HEK293 (cell line): ENCODE measurements around the gene PLA2G2A.
"Not testable (repeated sequence)": the region's sequence is repeated elsewhere in the genome, so short reads cannot be mapped to it uniquely, and the experiment has no call there.

Experiments used
- CTCF ChIA-PET: fragments of 350-600 bp; formaldehyde crosslinking; extraction: SDS; loops from one replicate; lab custom pipeline; 2021; ENCODE audit warnings: antibody characterized with exemption; lab: Yijun Ruan, JAX
- POLR2A ChIA-PET: fragments of 300-600 bp; formaldehyde crosslinking; extraction: SDS; loops from one replicate; lab custom pipeline; 2020; ENCODE audit warnings: antibody characterized with exemption, inconsistent platforms; lab: Yijun Ruan, JAX
- H3K27ac ChIP-seq: fragments of 200-500 bp; sonication (Bioruptor generic); 2 replicates; pipeline ENCODE4 v1.5.1; 2014; ENCODE audit warnings: low read depth, low read length, control low read depth, inconsistent platforms; ENCODE audit errors: extremely low read depth
- H3K36me3 ChIP-seq, 2 experiments: fragments of 200-500 bp in 1 of 2; sonication (Bioruptor generic) in 1 of 2; 1 replicate in 1 of 2; 2 replicates in 1 of 2; pipeline ENCODE4 v1.5.1; 2014 to 2017; ENCODE audit warnings: inconsistent platforms in 2 of 2, low read length in 2 of 2; ENCODE audit not compliant: control insufficient read depth in 2 of 2, insufficient read depth in 1 of 2
- H3K4me1 ChIP-seq: fragments of 200-500 bp; sonication (Bioruptor generic); 2 replicates; pipeline ENCODE4 v1.5.1; 2014; ENCODE audit warnings: mild to moderate bottlenecking, low read length, inconsistent platforms; ENCODE audit not compliant: control insufficient read depth, insufficient read depth
- H3K4me3 ChIP-seq: 2 replicates; pipeline ENCODE4 v1.5.1; 2011; ENCODE audit warnings: low read depth, mild to moderate bottlenecking, control low read depth, low read length, moderate library complexity
- H3K9me3 ChIP-seq: fragments of 200-500 bp; sonication (Bioruptor generic); 2 replicates; pipeline ENCODE4 v1.5.1; 2014; ENCODE audit warnings: low read depth, low read length, inconsistent platforms; ENCODE audit not compliant: control insufficient read depth, insufficient read depth
- EGR2 ChIP-seq: fragments of 450-650 bp; formaldehyde crosslinking; IDR thresholded peaks from 2 replicates; pipeline ENCODE4 v1.5.1; 2016; ENCODE audit warnings: low read depth, missing biosample characterization, missing genetic modification characterization
- HOXC10 ChIP-seq: sonication (generic); formaldehyde crosslinking; IDR thresholded peaks from 2 replicates; pipeline ENCODE4 v1.8.1; 2023; ENCODE audit warnings: mild to moderate bottlenecking, missing genetic modification reagents
- KLF17 ChIP-seq: fragments of 450-650 bp; formaldehyde crosslinking; IDR thresholded peaks from 2 replicates; pipeline ENCODE4 v1.5.1; 2016; ENCODE audit warnings: missing biosample characterization, missing genetic modification characterization
- SP7 ChIP-seq: fragments of 450-650 bp; formaldehyde crosslinking; IDR thresholded peaks from 2 replicates; pipeline ENCODE4 v1.5.1; 2016; ENCODE audit warnings: missing biosample characterization, missing genetic modification characterization
- ZBTB21 ChIP-seq: fragments of 450-650 bp; formaldehyde crosslinking; IDR thresholded peaks from 2 replicates; pipeline ENCODE4 v1.5.1; 2017; ENCODE audit warnings: missing biosample characterization, missing genetic modification characterization
- ZNF146 ChIP-seq: fragments of 450-650 bp; formaldehyde crosslinking; IDR thresholded peaks from 2 replicates; pipeline ENCODE4 v1.5.1; 2016; ENCODE audit warnings: missing biosample characterization, missing genetic modification characterization
- ZNF155 ChIP-seq: fragments of 450-650 bp; formaldehyde crosslinking; IDR thresholded peaks from 2 replicates; pipeline ENCODE4 v1.5.1; 2016; ENCODE audit warnings: missing biosample characterization, missing genetic modification characterization
- ZNF184 ChIP-seq: fragments of 450-650 bp; IDR thresholded peaks from 2 replicates; pipeline ENCODE4 v1.5.1; 2018; ENCODE audit warnings: missing biosample characterization, mild to moderate bottlenecking, missing genetic modification characterization
- ZNF211 ChIP-seq: fragments of 450-650 bp; formaldehyde crosslinking; IDR thresholded peaks from 2 replicates; pipeline ENCODE4 v1.5.1; 2016; ENCODE audit warnings: low read depth, missing biosample characterization, missing genetic modification characterization
- ZNF292 ChIP-seq: fragments of 450-650 bp; formaldehyde crosslinking; IDR thresholded peaks from 2 replicates; pipeline ENCODE4 v1.5.1; 2016; ENCODE audit warnings: low read depth, missing biosample characterization, missing genetic modification characterization, borderline replicate concordance
- ZNF391 ChIP-seq: fragments of 450-650 bp; formaldehyde crosslinking; IDR thresholded peaks from 2 replicates; pipeline ENCODE4 v1.5.1; 2016; ENCODE audit warnings: low read depth, missing biosample characterization, missing genetic modification characterization, borderline replicate concordance
- ZNF433 ChIP-seq: fragments of 450-650 bp; formaldehyde crosslinking; IDR thresholded peaks from 2 replicates; pipeline ENCODE4 v1.5.1; 2016; ENCODE audit warnings: missing biosample characterization, missing genetic modification characterization, low read depth
- ZSCAN30 ChIP-seq: fragments of 450-650 bp; IDR thresholded peaks from 2 replicates; pipeline ENCODE4 v1.5.1; 2018; ENCODE audit warnings: missing biosample characterization, mild to moderate bottlenecking, missing genetic modification characterization, moderate library complexity
- TF ChIP-seq, protein P1 (sequence below): fragments of 450-650 bp; formaldehyde crosslinking; IDR thresholded peaks from 2 replicates; pipeline ENCODE4 v1.5.1; 2016; ENCODE audit warnings: missing biosample characterization, missing genetic modification characterization
- TF ChIP-seq, protein P2 (sequence below): fragments of 450-650 bp; IDR thresholded peaks from 2 replicates; pipeline ENCODE4 v1.5.1; 2018; ENCODE audit warnings: missing biosample characterization, missing genetic modification characterization

The PLA2G2A gene

GRCh38 chr1:19934336-19934735 is 45.1 kb downstream of the PLA2G2A start:
- no peaks in the 10 kb centered on the region for H3K36me3 ChIP-seq
- H3K27ac ChIP-seq = no peak overlapping the region
- no peaks in the 10 kb centered on the region for H3K4me1 ChIP-seq
- no peak overlapping the region for H3K4me3 ChIP-seq
- TF ChIP-seq HOXC10 (CRISPR knock-in tag) (no peak), KLF17 (tag by site-specific recombination) (no peak), SP7 (no peak), ZNF155 (tag by site-specific recombination) (no peak), ZNF292 (tag by site-specific recombination) (no peak), ZNF433 (no peak), ZBTB21 (tag by site-specific recombination) (no peak), ZNF391 (tag by site-specific recombination) (no peak), EGR2 (tag by site-specific recombination) (no peak), ZNF211 (tag by site-specific recombination) (no peak)
- TF ChIP-seq, protein P1, sequence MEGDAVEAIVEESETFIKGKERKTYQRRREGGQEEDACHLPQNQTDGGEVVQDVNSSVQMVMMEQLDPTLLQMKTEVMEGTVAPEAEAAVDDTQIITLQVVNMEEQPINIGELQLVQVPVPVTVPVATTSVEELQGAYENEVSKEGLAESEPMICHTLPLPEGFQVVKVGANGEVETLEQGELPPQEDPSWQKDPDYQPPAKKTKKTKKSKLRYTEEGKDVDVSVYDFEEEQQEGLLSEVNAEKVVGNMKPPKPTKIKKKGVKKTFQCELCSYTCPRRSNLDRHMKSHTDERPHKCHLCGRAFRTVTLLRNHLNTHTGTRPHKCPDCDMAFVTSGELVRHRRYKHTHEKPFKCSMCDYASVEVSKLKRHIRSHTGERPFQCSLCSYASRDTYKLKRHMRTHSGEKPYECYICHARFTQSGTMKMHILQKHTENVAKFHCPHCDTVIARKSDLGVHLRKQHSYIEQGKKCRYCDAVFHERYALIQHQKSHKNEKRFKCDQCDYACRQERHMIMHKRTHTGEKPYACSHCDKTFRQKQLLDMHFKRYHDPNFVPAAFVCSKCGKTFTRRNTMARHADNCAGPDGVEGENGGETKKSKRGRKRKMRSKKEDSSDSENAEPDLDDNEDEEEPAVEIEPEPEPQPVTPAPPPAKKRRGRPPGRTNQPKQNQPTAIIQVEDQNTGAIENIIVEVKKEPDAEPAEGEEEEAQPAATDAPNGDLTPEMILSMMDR (tag by site-specific recombination) = no peak
- ChIA-PET POLR2A (no interaction called here), CTCF (interaction anchor here (0.7 kb wide), 1 partner anchor 274 kb away, joined by 3 read pairs; no protein-coding TSS in a partner anchor)
- H3K9me3 ChIP-seq = no peaks in the 10 kb centered on the region

GRCh38 chr1:19932866-19933265 is 46.6 kb downstream of the PLA2G2A start:
- H3K27ac ChIP-seq = no peak overlapping the region
- ChIA-PET CTCF (interaction anchor here (0.8 kb wide), 1 partner anchor 14 kb away, joined by 5 read pairs; no protein-coding TSS in a partner anchor), POLR2A (no interaction called here)
- H3K36me3 ChIP-seq = no peaks in the 10 kb centered on the region
- no peaks in the 10 kb centered on the region for H3K9me3 ChIP-seq
- no peaks in the 10 kb centered on the region for H3K4me1 ChIP-seq
- TF ChIP-seq ZNF391 (tag by site-specific recombination) = no peak
- TF ChIP-seq, protein P2, sequence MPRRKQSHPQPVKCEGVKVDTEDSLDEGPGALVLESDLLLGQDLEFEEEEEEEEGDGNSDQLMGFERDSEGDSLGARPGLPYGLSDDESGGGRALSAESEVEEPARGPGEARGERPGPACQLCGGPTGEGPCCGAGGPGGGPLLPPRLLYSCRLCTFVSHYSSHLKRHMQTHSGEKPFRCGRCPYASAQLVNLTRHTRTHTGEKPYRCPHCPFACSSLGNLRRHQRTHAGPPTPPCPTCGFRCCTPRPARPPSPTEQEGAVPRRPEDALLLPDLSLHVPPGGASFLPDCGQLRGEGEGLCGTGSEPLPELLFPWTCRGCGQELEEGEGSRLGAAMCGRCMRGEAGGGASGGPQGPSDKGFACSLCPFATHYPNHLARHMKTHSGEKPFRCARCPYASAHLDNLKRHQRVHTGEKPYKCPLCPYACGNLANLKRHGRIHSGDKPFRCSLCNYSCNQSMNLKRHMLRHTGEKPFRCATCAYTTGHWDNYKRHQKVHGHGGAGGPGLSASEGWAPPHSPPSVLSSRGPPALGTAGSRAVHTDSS (tag by site-specific recombination) = peak; percentile 84
- H3K4me3 ChIP-seq = no peak overlapping the region

DNA sequence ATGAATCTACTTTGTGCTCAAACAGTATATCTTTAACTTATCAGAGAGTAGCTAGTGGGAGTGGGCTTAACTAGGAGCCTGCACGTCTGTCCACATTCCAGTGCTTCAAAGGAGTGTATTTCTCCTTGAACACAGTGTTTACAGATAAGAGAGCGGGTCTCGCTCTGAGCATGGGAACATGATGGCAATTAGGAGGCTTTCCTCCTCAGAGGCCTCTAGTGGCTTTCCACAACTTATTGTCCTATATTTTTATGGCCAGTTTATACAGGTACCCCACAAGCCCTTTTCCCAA is 52.3 kb downstream of the PLA2G2A start:
- H3K27ac ChIP-seq, H3K9me3 ChIP-seq, H3K36me3 ChIP-seq, H3K4me1 ChIP-seq, H3K4me3 ChIP-seq, POLR2A ChIA-PET: not testable (repeated sequence)
- CTCF ChIA-PET = interaction anchor here (2.4 kb wide), 1 partner anchor 9 kb away, joined by 9 read pairs; no protein-coding TSS in a partner anchor

DNA sequence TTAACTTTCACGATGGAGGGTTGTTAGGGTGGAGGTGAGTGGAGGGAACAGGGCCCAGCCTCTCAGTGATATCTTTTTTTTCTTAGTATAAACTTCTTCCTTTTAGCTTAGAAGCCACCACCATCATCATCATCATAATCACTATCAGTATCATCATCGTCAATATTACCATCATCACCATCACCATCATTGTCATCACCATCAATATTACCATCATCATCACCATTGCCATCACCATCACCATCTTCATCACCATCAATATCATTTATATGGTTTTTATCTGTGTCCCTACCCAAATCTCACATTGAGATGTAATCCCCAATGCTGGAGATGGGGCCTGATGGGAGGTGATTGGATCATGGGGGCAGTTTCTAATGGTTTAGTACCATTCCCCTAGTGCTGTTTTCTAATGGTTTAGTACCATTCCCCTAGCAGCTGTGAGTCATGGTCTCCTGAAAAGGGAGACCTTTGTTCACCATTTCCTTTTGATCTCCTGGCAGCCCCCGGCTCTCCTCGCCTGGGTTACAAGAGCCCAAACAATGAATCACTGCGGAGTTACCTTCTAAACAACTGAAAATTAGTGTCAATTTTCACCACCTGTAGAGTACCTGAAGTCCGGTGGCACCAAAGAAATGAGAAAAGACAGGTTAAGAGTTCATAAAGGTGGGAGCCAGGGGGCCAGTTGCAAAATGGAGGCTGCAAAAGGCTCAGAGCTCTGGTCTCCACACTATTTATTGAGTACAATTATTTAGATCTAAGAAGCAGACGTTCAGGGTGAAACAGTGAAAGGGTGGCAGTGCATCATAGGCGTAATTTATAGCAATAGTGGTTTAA is 52.9 kb downstream of the PLA2G2A start:
- H3K9me3 ChIP-seq = no peaks in the 10 kb centered on the region
- ChIA-PET POLR2A (no interaction called here), CTCF (interaction anchor here (0.7 to 2.4 kb wide), 2 partner anchors 9 to 49 kb away, joined by 3 to 9 read pairs; no protein-coding TSS in a partner anchor)
- H3K27ac ChIP-seq = no peak overlapping the region
- TF ChIP-seq ZNF146 (no peak), ZNF184 (tag by site-specific recombination) (no peak), ZSCAN30 (no peak)
- TF ChIP-seq, protein P2 (tag by site-specific recombination) = peak; percentile 79
- no peaks in the 10 kb centered on the region for H3K36me3 ChIP-seq
- H3K4me1 ChIP-seq = no peaks in the 10 kb centered on the region
- no peak overlapping the region for H3K4me3 ChIP-seq
